GM10266 (cell line): ENCODE results near the gene PDGFA.

Experiments used
- DNase-seq: peaks from one replicate; pipeline ENCODE4 v3.0.0; 2012; ENCODE audit errors: extremely low spot score
- CTCF ChIP-seq: IDR thresholded peaks from 2 replicates; pipeline ENCODE4 v1.5.1; 2012; ENCODE audit warnings: mild to moderate bottlenecking, low read depth; ENCODE audit not compliant: control insufficient read depth, insufficient read depth; ENCODE audit errors: missing control alignments

Gene PDGFA

GRCh38 chr7:455110-455928, 64.3 kb downstream of the PDGFA start:
- no peak for DNase-seq
- no peak for TF ChIP-seq CTCF

GRCh38 chr7:454356-455109, 65.1 kb downstream of the PDGFA start:
- TF ChIP-seq CTCF = no peak
- no peak for DNase-seq

- TF ChIP-seq CTCF = no peak
- DNase-seq = no peak
Measured at GRCh38 chr7:453597-454306, 65.9 kb downstream of the PDGFA start.

- DNase-seq = peak; percentile 69
- no peak for TF ChIP-seq CTCF
Measured at GRCh38 chr7:452791-453455, 66.7 kb downstream of the PDGFA start.

GRCh38 chr7:452226-452751, 67.4 kb downstream of the PDGFA start:
- no peak for TF ChIP-seq CTCF
- no peak for DNase-seq

- no peak for TF ChIP-seq CTCF
- peak; percentile 75 for DNase-seq
Measured at GRCh38 chr7:451255-452225, 68.1 kb downstream of the PDGFA start.
